BLaER1 treated with 17β-estradiol and CSF1 and Interleukin-3, amounts not matched to agents 10 nM and 100 nM (cell line): Measurements from ENCODE around the gene TSPYL2.

Experiments
- H3K27ac ChIP-seq, 11 experiments: shearing (Covaris generic); formaldehyde crosslinking; 2 replicates each; pipeline ENCODE4 v1.8.1; 2022
- H3K27me3 ChIP-seq, 11 experiments: shearing (Covaris generic); formaldehyde crosslinking; 2 replicates each; pipeline ENCODE4 v1.8.1; 2022
- H3K36me3 ChIP-seq, 11 experiments: shearing (Covaris generic); formaldehyde crosslinking; 2 replicates each; pipeline ENCODE4 v1.8.1; 2022
- H3K4me1 ChIP-seq, 10 experiments: shearing (Covaris generic); formaldehyde crosslinking; 2 replicates each; pipeline ENCODE4 v1.8.1; 2022
- H3K4me2 ChIP-seq, 11 experiments: shearing (Covaris generic); formaldehyde crosslinking; 2 replicates each; pipeline ENCODE4 v1.8.1; 2022
- H3K4me3 ChIP-seq, 10 experiments: shearing (Covaris generic); formaldehyde crosslinking; 2 replicates each; pipeline ENCODE4 v1.8.1; 2022
- H3K9ac ChIP-seq, 11 experiments: shearing (Covaris generic); formaldehyde crosslinking; 2 replicates each; pipeline ENCODE4 v1.8.1; 2022
- H3K9me3 ChIP-seq, 11 experiments: shearing (Covaris generic); formaldehyde crosslinking; replicated peaks in 1 of 11; 2 replicates each; pipeline ENCODE4 v1.8.1; 2022
- H4K20me1 ChIP-seq, 11 experiments: shearing (Covaris generic); formaldehyde crosslinking; 2 replicates each; pipeline ENCODE4 v1.8.1; 2022
- Cebpa-rat ChIP-seq, 11 experiments: shearing (Covaris generic); IDR thresholded peaks; 2 replicates each; pipeline ENCODE4 v1.8.1; 2022

TSPYL2 gene

DNA sequence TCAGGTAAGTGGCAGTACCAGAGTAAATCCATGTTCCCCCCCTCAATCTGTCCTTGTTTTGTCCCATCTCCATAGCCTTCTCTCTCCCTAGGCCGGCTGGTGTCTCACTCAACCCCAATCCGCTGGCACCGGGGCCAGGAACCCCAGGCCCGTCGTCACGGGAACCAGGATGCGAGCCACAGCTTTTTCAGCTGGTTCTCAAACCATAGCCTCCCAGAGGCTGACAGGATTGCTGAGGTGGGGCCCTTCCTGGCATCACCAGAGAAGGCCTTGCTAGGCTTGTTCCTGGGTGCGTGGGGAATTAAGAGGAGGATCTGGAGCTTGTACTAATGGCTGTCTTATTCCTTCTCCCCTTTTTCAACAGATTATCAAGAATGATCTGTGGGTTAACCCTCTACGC, 2.7 kb downstream of the TSPYL2 start:
- Histone ChIP-seq H3K4me2 (no peak overlapping the region), H3K9me3 (peaks cover 0 to 8% (median 0%) of the 10 kb centered on the region in 11 experiments; a peak in 3 of 22 replicates), H3K9ac (no peak overlapping the region), H3K27me3 (peaks cover 50 to 73% (median 60%) of the 10 kb centered on the region in 11 experiments), H3K27ac (no peak overlapping the region), H3K36me3 (peaks cover 7 to 46% (median 25%) of the 10 kb centered on the region in 11 experiments; a peak in 18 of 22 replicates), H4K20me1 (peaks cover 0 to 68% (median 47%) of the 10 kb centered on the region in 11 experiments; a peak in 17 of 22 replicates), H3K4me3 (no peak overlapping the region), H3K4me1 (peaks cover 6 to 29% (median 19%) of the 10 kb centered on the region in 10 experiments; a peak in 17 of 20 replicates)
- no peak for TF ChIP-seq Cebpa-rat (IDR thresholded peaks at IDR 0.05)

DNA sequence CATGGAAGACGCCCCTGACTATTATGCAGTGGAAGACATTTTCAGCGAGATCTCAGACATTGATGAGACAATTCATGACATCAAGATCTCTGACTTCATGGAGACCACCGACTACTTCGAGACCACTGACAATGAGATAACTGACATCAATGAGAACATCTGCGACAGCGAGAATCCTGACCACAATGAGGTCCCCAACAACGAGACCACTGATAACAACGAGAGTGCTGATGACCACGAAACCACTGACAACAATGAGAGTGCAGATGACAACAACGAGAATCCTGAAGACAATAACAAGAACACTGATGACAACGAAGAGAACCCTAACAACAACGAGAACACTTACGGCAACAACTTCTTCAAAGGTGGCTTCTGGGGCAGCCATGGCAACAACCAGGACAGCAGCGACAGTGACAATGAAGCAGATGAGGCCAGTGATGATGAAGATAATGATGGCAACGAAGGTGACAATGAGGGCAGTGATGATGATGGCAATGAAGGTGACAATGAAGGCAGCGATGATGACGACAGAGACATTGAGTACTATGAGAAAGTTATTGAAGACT, 3.6 kb downstream of the TSPYL2 start:
- no peak overlapping the region for H3K4me3 ChIP-seq
- H3K4me2 ChIP-seq = no peak overlapping the region
- H3K27ac ChIP-seq = no peak overlapping the region
- TF ChIP-seq Cebpa-rat (IDR thresholded peaks at IDR 0.05) = no peak
- H3K36me3 ChIP-seq = peaks cover 7 to 46% (median 25%) of the 10 kb centered on the region in 11 experiments; a peak in 18 of 22 replicates
- no peak overlapping the region for H3K9ac ChIP-seq
- peaks cover 0 to 8% (median 0%) of the 10 kb centered on the region in 11 experiments; a peak in 3 of 22 replicates for H3K9me3 ChIP-seq
- H3K4me1 ChIP-seq = peaks cover 6 to 26% (median 15%) of the 10 kb centered on the region in 10 experiments; a peak in 17 of 20 replicates
- H3K27me3 ChIP-seq = peaks cover 55 to 79% (median 65%) of the 10 kb centered on the region in 11 experiments
- peaks cover 0 to 74% (median 47%) of the 10 kb centered on the region in 11 experiments; a peak in 17 of 22 replicates for H4K20me1 ChIP-seq

DNA sequence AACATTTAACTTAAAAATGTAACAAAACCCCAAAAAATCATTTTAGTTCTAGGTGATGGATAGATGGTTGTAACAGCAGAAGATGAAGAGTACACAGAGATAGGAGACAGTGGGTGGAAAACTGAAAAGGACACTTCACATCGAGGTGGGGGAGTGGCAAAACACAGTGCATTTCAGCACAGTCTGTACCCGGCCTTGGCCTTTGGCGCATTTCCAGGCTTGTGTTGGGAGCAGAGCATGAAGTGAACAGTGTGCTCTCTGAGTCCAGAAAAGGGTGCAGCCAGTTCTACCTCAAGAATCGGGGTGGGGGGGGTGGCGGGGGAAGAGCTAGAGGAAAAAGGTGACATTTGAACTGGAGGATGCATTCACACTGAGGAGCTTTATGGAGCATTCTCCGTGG, 4.3 kb downstream of the TSPYL2 start:
- H3K4me3 ChIP-seq = no peak overlapping the region
- peaks cover 7 to 46% (median 25%) of the 10 kb centered on the region in 11 experiments; a peak in 18 of 22 replicates for H3K36me3 ChIP-seq
- no peak overlapping the region for H3K27ac ChIP-seq
- no peak overlapping the region for H3K9ac ChIP-seq
- peaks cover 6 to 25% (median 12%) of the 10 kb centered on the region in 10 experiments; a peak in 17 of 20 replicates for H3K4me1 ChIP-seq
- TF ChIP-seq Cebpa-rat (IDR thresholded peaks at IDR 0.05) = no peak
- H4K20me1 ChIP-seq = peaks cover 0 to 74% (median 47%) of the 10 kb centered on the region in 11 experiments; a peak in 17 of 22 replicates
- no peak overlapping the region for H3K4me2 ChIP-seq
- H3K9me3 ChIP-seq = peaks cover 0 to 8% (median 0%) of the 10 kb centered on the region in 11 experiments; a peak in 3 of 22 replicates
- peaks cover 56 to 86% (median 73%) of the 10 kb centered on the region in 11 experiments for H3K27me3 ChIP-seq

DNA sequence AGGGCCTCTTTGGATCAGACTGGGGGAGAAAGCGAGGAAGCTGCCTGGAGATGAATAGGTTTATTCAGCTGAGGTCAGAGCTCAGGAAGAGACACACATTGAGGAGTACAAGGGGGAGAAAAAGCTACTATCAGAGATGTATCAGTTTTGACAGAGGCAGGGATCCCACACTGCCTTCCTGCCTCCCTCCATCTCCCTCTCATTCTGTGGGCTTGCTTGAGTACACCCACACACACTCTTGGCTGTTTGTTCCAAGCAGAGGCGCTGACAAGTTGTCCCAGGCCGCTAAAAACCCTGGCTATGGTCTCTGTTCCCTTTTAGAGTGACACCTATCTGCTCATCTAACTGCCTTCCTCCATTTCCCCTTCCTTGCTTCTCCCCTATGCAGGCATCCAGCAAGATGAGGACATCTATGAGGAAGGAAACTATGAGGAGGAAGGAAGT, 5.2 kb downstream of the TSPYL2 start:
- H3K4me1 ChIP-seq = peaks cover 6 to 25% (median 12%) of the 10 kb centered on the region in 10 experiments; a peak in 17 of 20 replicates
- no peak overlapping the region for H3K9ac ChIP-seq
- TF ChIP-seq Cebpa-rat (IDR thresholded peaks at IDR 0.05) = no peak
- H3K4me3 ChIP-seq = no peak overlapping the region
- peaks cover 0 to 72% (median 46%) of the 10 kb centered on the region in 11 experiments; a peak in 17 of 22 replicates for H4K20me1 ChIP-seq
- H3K27me3 ChIP-seq = peaks cover 56 to 86% (median 73%) of the 10 kb centered on the region in 11 experiments
- no peak overlapping the region for H3K27ac ChIP-seq
- H3K36me3 ChIP-seq = peaks cover 7 to 46% (median 25%) of the 10 kb centered on the region in 11 experiments; a peak in 18 of 22 replicates
- no peak overlapping the region for H3K4me2 ChIP-seq
- peaks cover 0 to 8% (median 0%) of the 10 kb centered on the region in 11 experiments; a peak in 3 of 22 replicates for H3K9me3 ChIP-seq

DNA sequence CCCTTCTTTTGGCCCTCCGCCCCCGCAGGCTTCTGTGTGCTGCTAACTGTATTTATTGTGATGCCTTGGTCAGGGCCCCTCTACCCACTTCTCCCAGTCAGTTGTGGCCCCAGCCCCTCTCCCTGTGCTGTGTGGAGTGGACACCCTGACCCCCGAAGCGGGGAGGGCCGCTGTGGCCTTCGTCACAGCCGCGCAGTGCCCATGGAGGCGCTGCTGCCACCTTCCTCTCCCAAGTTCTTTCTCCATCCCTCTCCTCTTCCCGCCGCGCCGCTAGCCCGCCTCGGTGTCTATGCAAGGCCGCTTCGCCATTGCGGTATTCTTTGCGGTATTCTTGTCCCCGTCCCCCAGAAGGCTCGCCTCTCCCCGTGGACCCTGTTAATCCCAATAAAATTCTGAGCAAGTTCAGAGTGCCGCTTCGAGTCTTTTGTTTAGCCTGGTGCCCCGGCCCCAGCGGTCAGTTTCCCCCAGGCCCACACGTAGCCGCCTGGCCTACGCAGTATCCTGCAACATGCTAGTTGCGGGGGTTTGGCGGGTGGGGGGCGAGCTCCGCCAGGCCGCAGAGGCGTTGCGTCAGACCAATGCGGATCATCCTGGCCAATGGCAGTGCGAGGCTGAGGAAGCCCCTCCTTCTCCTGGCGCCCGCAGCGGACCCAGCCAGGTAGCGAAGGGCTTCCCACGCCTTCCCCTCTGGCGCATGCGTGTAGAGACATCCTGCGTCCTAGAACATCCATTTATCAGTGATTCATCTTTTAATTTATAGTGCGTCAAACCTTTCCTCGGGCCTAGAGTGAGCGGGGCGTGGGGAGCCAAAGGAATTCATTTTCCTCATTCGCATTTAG, 6.2 kb downstream of the TSPYL2 start:
- Histone ChIP-seq H3K9ac (no peak overlapping the region), H3K4me1 (peaks cover 3 to 21% (median 8%) of the 10 kb centered on the region in 10 experiments; a peak in 17 of 20 replicates), H3K4me2 (no peak overlapping the region), H3K9me3 (peaks cover 0 to 8% (median 0%) of the 10 kb centered on the region in 11 experiments; a peak in 3 of 22 replicates), H3K36me3 (peaks cover 7 to 46% (median 25%) of the 10 kb centered on the region in 11 experiments; a peak in 18 of 22 replicates), H3K4me3 (no peak overlapping the region), H3K27ac (no peak overlapping the region), H4K20me1 (peaks cover 0 to 63% (median 36%) of the 10 kb centered on the region in 11 experiments; a peak in 17 of 22 replicates), H3K27me3 (peaks cover 56 to 85% (median 74%) of the 10 kb centered on the region in 11 experiments)
- no peak for TF ChIP-seq Cebpa-rat (IDR thresholded peaks at IDR 0.05)

DNA sequence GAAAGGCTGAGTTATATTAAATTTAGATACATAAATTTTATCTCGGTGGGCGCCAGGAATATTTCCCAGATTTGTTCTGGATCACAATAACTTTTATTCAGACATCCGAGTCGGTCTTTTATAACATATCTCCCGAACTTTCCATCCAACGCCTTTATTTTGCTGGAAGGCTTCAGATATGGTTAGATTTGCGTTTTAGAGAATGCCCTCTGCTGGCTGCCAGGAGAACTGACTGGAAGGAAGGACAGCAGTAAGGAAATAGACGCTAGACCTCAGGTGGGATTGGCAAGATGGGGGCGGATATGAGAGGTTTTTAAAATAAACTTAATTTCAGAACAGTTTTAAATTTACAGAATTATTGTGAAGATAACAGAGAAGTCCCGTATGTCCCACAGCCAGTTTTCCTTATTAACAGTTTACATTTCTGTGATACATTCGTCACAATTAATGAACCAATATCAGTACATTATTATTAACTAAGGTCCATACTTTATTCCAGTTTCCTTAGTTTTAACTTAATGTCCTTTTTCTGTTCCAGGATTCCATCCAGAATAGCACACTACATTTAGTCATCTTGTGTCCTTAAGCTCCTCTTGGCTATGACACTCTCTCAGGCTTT, 7.2 kb downstream of the TSPYL2 start:
- H3K27ac ChIP-seq = no peak overlapping the region
- peaks cover 0 to 53% (median 27%) of the 10 kb centered on the region in 11 experiments; a peak in 16 of 22 replicates for H4K20me1 ChIP-seq
- peaks cover 7 to 40% (median 25%) of the 10 kb centered on the region in 11 experiments; a peak in 18 of 22 replicates for H3K36me3 ChIP-seq
- H3K27me3 ChIP-seq = peaks cover 54 to 82% (median 70%) of the 10 kb centered on the region in 11 experiments
- no peak for TF ChIP-seq Cebpa-rat (IDR thresholded peaks at IDR 0.05)
- H3K9ac ChIP-seq = no peak overlapping the region
- H3K9me3 ChIP-seq = peaks cover 0 to 8% (median 0%) of the 10 kb centered on the region in 11 experiments; a peak in 3 of 22 replicates
- H3K4me1 ChIP-seq = peaks cover 0 to 14% (median 0%) of the 10 kb centered on the region in 10 experiments; a peak in 6 of 20 replicates
- H3K4me3 ChIP-seq = no peak overlapping the region
- H3K4me2 ChIP-seq = no peak overlapping the region

DNA sequence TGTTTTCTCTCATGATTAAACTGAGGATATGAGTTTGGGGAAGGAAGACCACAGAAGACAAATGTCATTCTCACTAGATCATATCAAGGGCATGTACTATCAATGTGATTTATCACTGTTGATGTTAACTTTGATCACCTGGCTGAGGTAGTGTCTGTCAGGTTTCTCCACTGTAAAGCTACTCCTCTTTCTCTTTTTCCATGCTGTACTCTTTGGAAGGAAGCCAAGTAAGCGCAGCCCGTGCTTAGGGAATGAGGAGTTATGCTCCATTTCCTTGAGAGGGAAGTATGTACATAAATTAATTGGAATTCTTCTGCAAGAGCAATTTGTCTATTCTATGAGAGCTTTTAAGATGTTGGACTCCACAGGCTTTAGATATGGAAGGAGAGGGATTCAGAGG, 7.8 kb downstream of the TSPYL2 start:
- peaks cover 0 to 16% (median 5%) of the 10 kb centered on the region in 10 experiments; a peak in 14 of 20 replicates for H3K4me1 ChIP-seq
- H3K36me3 ChIP-seq = peaks cover 7 to 35% (median 23%) of the 10 kb centered on the region in 11 experiments; a peak in 18 of 22 replicates
- peaks cover 54 to 82% (median 69%) of the 10 kb centered on the region in 11 experiments for H3K27me3 ChIP-seq
- TF ChIP-seq Cebpa-rat (IDR thresholded peaks at IDR 0.05) = no peak
- H3K9ac ChIP-seq = no peak overlapping the region
- no peak overlapping the region for H3K4me2 ChIP-seq
- H3K27ac ChIP-seq = no peak overlapping the region
- peaks cover 0 to 47% (median 22%) of the 10 kb centered on the region in 11 experiments; a peak in 16 of 22 replicates for H4K20me1 ChIP-seq
- H3K9me3 ChIP-seq = peaks cover 0 to 8% (median 0%) of the 10 kb centered on the region in 11 experiments; a peak in 3 of 22 replicates
- H3K4me3 ChIP-seq = no peak overlapping the region

DNA sequence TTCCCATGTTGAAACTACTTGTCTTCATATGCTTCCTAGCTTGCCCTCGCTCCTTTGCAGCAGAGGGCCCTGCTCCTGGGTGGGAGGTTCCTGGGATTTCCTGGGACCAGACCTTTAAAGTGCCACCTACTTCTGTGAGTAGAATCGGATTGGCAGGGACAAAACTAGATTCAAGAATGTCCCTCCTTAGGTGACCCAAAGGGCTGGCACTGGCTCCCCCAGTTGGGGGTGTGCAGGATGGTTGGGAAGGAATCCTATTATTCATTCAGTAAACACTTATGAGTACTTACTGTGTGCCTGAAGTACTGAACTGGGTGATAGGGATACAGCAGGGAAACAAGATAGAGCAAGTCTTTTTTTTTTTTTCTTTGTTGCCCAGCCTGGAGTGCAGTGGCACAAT, 9.2 kb downstream of the TSPYL2 start:
- Histone ChIP-seq H4K20me1 (peaks cover 0 to 33% (median 17%) of the 10 kb centered on the region in 11 experiments; a peak in 14 of 22 replicates), H3K9me3 (peaks cover 0 to 8% (median 0%) of the 10 kb centered on the region in 11 experiments; a peak in 3 of 22 replicates), H3K27me3 (peaks cover 52 to 81% (median 69%) of the 10 kb centered on the region in 11 experiments), H3K4me3 (no peak overlapping the region), H3K27ac (no peak overlapping the region), H3K9ac (no peak overlapping the region), H3K4me1 (peaks cover 0 to 18% (median 8%) of the 10 kb centered on the region in 10 experiments; a peak in 14 of 20 replicates), H3K4me2 (no peak overlapping the region), H3K36me3 (peaks cover 0 to 20% (median 10%) of the 10 kb centered on the region in 11 experiments; a peak in 14 of 22 replicates)
- no peak for TF ChIP-seq Cebpa-rat (IDR thresholded peaks at IDR 0.05)
